Stimulated activated CD4-positive, alpha-beta T cell treated with anti-CD3 and anti-CD28 coated beads, Interleukin-2, amount 100 ng/mL, for 48 hours (primary cell): ENCODE results near the gene KCNJ10.
A peak's percentile ranks its signal among the peaks of the same experiment; 100 is the strongest.

Experiments used
- DNase-seq, 2 donors: peaks; one replicate each; pipeline ENCODE4 v3.0.0-alpha.2; 2020

KCNJ10 gene

GRCh38 chr1:160082926-160083325 lies 13.0 kb upstream of the KCNJ10 start:
- no peak for DNase-seq

- DNase-seq, result no peak
Observed at GRCh38 chr1:160082487-160082886, 12.5 kb upstream of the KCNJ10 start.

- no peak for DNase-seq
Observed at GRCh38 chr1:160081261-160081936, 11.4 kb upstream of the KCNJ10 start, which contains the start of gene KCNJ9. Gene KCNJ9, plus strand, starts transcription at chr1:160081538. Its CDS starts 2,493 bp downstream, at chr1:160084031.

- no peak for DNase-seq
Observed at GRCh38 chr1:160080381-160081100, 10.6 kb upstream of the KCNJ10 start.

- no peak for DNase-seq
Observed at GRCh38 chr1:160079448-160079847, 9.5 kb upstream of the KCNJ10 start.

GRCh38 chr1:160078512-160079195 lies 8.7 kb upstream of the KCNJ10 start:
- DNase-seq, result peak; percentile 58 to 65

- no peak for DNase-seq
Observed at GRCh38 chr1:160077486-160077885, 7.5 kb upstream of the KCNJ10 start.

- no peak for DNase-seq
Observed at GRCh38 chr1:160076295-160076694, 6.3 kb upstream of the KCNJ10 start.

- no peak for DNase-seq
Observed at GRCh38 chr1:160075836-160076235, 5.9 kb upstream of the KCNJ10 start.

- no peak for DNase-seq
Observed at GRCh38 chr1:160074865-160075264, 4.9 kb upstream of the KCNJ10 start.

GRCh38 chr1:160071289-160071688 lies 1.3 kb upstream of the KCNJ10 start:
- no peak for DNase-seq

GRCh38 chr1:160070243-160071163 lies 543 bp upstream of the KCNJ10 start:
- DNase-seq, result peak; percentile 36 to 41

- DNase-seq, result no peak
Observed at GRCh38 chr1:160068225-160068624, 1.7 kb downstream of the KCNJ10 start.

GRCh38 chr1:160066829-160067745 lies 2.9 kb downstream of the KCNJ10 start:
- no peak for DNase-seq

- DNase-seq, result no peak
Observed at GRCh38 chr1:160064746-160065145, 5.2 kb downstream of the KCNJ10 start.

GRCh38 chr1:160064164-160064563 lies 5.8 kb downstream of the KCNJ10 start:
- no peak for DNase-seq

- no peak for DNase-seq
Observed at GRCh38 chr1:160063176-160063575, 6.8 kb downstream of the KCNJ10 start.

- no peak for DNase-seq
Observed at GRCh38 chr1:160062230-160062532, 7.8 kb downstream of the KCNJ10 start.

- no peak for DNase-seq
Observed at GRCh38 chr1:160061369-160062229, 8.4 kb downstream of the KCNJ10 start.

- DNase-seq, result no peak
Observed at GRCh38 chr1:160058087-160058486, 11.9 kb downstream of the KCNJ10 start.

- DNase-seq, result no peak
Observed at GRCh38 chr1:160056648-160057169, 13.3 kb downstream of the KCNJ10 start.
